Activated T-helper 1 cell treated with anti-CD3 and anti-CD28 coated beads, Interleukin-12 subunit alpha, Interleukin-12 subunit beta, Interleukin-2, Interleukin-4 antibody, amounts not matched to agents 30 ng/mL and 10 ng/mL and 1 ng/mL, durations not matched to agents 14 hours and 24 hours and 36 hours (primary cell): Measurements from ENCODE around the gene ODF2. TPM values are rescaled to one million over a fixed set of nuclear protein-coding genes. Genes with fewer than 3 reads are reported as not detected.
"Not testable (repeated sequence)": the region's sequence is repeated elsewhere in the genome, so short reads cannot be mapped to it uniquely, and the experiment has no call there.

ENCODE experiments used
- DNase-seq: peaks from one replicate; pipeline ENCODE4 v3.0.0; 2021; ENCODE audit warnings: low spot score
- H3K27ac Mint-ChIP-seq: one replicate; pipeline ENCODE4 v1.8.0; 2021; ENCODE audit warnings: mild to moderate bottlenecking, mixed read lengths
- H3K27me3 Mint-ChIP-seq: one replicate; pipeline ENCODE4 v1.8.0; 2022; ENCODE audit warnings: mild to moderate bottlenecking, moderate library complexity, mixed read lengths; ENCODE audit not compliant: insufficient read depth
- H3K36me3 Mint-ChIP-seq: one replicate; pipeline ENCODE4 v1.8.0; 2021; ENCODE audit warnings: low read depth, mixed read lengths
- H3K4me1 Mint-ChIP-seq: one replicate; pipeline ENCODE4 v1.8.0; 2021; ENCODE audit warnings: low read depth, mixed read lengths
- H3K4me3 Mint-ChIP-seq: one replicate; pipeline ENCODE4 v1.8.0; 2021; ENCODE audit warnings: mild to moderate bottlenecking, moderate library complexity, mixed read lengths
- H3K9me3 Mint-ChIP-seq: one replicate; pipeline ENCODE4 v1.8.0; 2021; ENCODE audit warnings: mixed read lengths
- intact Hi-C: fragments of 100-400 bp; cut with micrococcal nuclease; formaldehyde crosslinking; loops from one replicate; pipeline ENCODE4 v1.15.1; 2024
- total RNA-seq: library from RNA; stranded (reverse); gene quantifications from 2 replicates; pipeline ENCODE4 v1.2.3, GENCODE V29; 2022

ODF2 gene
- total RNA-seq, 1 donor from 2014 or later, result 57.6 TPM

DNA sequence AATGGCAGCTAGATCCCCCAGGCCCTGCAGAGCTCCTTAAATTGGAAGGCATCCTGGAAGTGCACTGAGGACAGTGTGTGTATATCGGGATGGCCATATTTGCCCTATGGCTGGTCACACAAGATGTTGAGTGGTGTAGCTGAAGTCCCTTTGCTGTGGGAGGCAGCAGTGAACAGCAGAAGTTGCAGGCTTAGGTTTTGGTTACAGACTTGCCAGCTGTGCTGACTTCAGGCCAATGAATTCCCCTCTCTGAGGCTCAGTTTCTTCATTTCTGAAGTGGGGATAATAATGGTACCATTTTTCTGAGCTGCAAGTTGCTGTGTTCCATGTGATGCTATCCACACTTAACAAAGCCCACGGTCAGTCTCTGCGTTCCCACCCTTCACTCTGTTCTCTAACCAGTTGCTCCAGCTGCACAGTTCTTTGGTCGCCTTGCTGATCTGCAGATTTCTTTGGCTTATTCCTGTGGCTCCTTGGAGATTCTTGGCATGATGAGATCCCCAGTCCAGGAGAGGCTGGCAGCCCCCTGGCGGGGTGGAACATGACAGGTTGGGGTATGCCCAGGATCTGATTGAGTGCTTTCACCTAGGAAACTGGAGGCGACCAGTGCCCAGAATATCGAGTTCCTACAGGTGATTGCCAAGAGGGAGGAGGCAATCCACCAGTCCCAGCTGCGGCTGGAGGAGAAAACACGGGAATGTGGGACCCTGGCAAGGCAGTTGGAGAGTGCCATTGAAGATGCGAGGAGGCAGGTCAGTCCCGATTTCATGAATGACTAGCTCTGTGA lies 42.2 kb downstream of the ODF2 start:
- Mint-ChIP-seq H3K27me3 (no peaks in the 10 kb centered on the region), H3K36me3 (peaks cover 38% of the 10 kb centered on the region), H3K4me1 (no peaks in the 10 kb centered on the region), H3K4me3 (no peak overlapping the region), H3K9me3 (no peaks in the 10 kb centered on the region), H3K27ac (no peak overlapping the region)
- intact Hi-C loops, result no loop called here
- no peak for DNase-seq

DNA sequence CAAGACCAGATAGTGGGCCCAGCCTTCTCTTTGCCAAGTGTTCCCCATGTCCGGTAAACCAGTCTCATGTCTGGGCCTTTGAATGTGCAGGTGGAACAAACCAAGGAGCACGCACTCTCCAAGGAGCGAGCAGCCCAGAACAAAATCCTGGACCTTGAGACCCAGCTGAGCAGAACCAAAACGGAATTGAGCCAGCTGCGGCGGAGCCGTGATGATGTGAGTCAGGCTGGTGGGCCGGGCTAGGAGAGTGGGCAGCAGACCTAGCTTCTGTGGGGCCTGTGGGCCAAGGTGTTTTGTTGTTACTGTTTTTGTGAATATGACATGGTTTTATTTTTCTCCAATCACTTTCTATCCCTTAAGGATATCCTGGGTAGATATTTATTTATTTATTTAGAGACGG lies 43.1 kb downstream of the ODF2 start:
- H3K36me3 Mint-ChIP-seq, result peaks cover 34% of the 10 kb centered on the region
- no peak overlapping the region for H3K4me3 Mint-ChIP-seq
- H3K4me1 Mint-ChIP-seq, result peaks cover 7% of the 10 kb centered on the region
- intact Hi-C loops, result no loop called here
- H3K27me3 Mint-ChIP-seq, result no peaks in the 10 kb centered on the region
- H3K27ac Mint-ChIP-seq, result no peak overlapping the region
- no peaks in the 10 kb centered on the region for H3K9me3 Mint-ChIP-seq
- DNase-seq, result no peak

DNA sequence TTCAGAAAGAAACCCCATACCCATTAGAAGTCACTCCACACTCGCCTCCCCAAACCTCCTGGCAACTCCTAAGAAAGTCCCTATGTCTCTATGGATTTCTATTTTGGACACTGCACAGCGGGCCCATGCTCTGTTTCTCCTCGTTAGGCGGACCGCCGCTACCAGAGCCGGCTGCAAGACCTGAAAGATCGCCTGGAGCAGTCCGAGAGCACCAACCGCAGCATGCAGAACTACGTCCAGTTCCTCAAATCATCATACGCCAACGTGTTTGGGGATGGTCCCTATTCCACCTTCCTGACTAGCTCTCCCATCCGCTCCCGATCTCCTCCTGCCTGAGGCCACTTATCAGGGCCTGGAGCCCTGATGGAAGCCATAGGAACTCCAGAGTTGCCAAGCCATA lies 44.1 kb downstream of the ODF2 start:
- Mint-ChIP-seq H3K9me3 (no peaks in the 10 kb centered on the region), H3K4me1 (peaks cover 9% of the 10 kb centered on the region), H3K4me3 (no peak overlapping the region), H3K27me3 (no peaks in the 10 kb centered on the region), H3K36me3 (peaks cover 31% of the 10 kb centered on the region), H3K27ac (no peak overlapping the region)
- intact Hi-C loops, result no loop called here
- DNase-seq, result no peak

DNA sequence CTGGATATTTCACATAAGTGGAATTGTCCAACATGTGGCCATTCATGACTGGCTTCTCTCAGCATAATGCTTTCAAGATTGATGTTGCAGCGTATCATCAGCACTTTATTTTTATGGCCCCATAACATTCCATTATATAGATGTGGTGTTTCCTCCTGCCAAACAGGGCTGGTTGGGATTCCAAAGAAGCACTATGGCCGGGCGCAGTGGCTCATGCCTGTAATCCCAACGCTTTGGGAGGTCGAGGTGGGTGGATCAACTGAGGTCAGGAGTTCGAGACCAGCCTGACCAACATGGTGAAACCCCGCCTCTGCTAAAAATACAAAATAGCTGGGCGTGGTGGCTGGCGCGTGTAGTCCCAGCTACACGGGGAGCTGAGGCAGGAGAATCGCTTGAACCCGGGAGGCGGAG lies 47.6 kb downstream of the ODF2 start:
- intact Hi-C loops, H3K27me3 Mint-ChIP-seq, H3K9me3 Mint-ChIP-seq, DNase-seq: not testable (repeated sequence)
- H3K27ac Mint-ChIP-seq, result peak overlapping the region; percentile 55
- H3K4me1 Mint-ChIP-seq, result peaks cover 18% of the 10 kb centered on the region
- H3K4me3 Mint-ChIP-seq, result peak overlapping the region; percentile 99
- peaks cover 20% of the 10 kb centered on the region for H3K36me3 Mint-ChIP-seq

DNA sequence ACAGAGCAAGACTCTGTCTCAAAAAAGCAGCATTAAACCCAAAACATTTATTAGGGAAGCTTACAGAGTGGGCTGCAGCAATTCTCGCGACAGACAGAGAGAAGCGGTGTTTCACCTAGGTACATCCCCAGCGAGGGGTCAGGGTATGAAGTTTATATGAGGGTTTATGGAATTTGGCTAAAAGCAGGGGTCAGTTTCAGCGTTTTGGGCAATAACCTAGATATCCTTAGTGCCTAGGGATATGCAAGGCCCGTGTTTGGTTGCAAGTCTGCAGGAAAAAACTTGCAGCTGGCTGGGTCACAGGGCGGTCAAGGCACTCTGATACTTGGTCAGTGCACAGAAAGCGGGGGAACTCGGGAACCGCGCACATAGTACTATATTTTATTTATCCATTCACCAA lies 48.1 kb downstream of the ODF2 start:
- Mint-ChIP-seq H3K4me1 (peaks cover 22% of the 10 kb centered on the region), H3K27ac (peak overlapping the region; percentile 55), H3K9me3 (no peaks in the 10 kb centered on the region), H3K27me3 (no peaks in the 10 kb centered on the region), H3K4me3 (peak overlapping the region; percentile 99), H3K36me3 (peaks cover 17% of the 10 kb centered on the region)
- intact Hi-C loops, result loop anchor here (1.0 to 2.0 kb wide), 8 partner anchors 48 to 577 kb away; partner anchors contain the start of genes DOLPP1, DYNC2I2, ENDOG and ODF2
- no peak for DNase-seq

DNA sequence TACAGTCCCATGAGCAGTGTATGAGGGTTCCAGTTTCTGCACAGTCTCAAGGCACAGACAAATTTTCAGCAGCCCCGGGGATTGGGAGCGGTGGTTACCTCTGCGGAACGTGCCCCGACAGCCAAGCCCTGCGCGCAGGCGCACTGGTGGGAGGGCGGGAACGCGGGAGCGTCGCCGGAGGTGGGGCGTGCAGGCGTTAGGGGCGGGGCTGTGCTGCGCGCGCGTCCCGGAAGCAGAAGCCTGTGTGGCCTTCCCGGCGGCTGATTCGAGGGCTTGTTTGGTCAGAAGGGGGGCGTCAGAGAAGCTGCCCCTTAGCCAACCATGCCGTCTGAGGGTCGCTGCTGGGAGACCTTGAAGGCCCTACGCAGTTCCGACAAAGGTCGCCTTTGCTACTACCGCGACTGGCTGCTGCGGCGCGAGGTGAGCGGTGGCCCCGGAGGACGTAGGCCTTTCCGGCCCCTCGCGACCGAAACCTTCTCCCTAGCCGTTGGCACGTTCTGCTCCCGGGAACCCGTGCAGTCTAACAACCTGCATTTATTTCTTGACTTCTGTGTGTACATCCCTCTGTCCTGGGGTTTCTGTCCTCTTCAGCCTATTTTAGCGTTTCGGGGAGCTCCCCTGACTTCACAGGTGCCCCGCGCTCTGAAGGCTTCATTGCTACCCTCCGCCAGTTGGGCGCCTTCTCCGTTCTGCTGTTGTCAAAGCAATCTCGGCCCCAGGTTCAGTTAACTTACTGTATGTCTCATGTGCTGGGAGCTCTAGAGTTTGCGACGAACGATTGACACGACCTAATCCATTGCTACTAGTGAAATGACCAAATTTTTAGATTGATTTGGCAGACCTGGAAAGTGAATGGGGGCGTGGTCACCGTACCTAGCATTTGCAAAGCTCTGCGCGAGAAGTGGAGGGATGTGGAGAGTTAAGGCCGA lies 48.9 kb downstream of the ODF2 start, which contains the start of gene GLE1:
TSS of gene GLE1 (plus strand) at position 235 of the 929 bp plus-strand sequence. CDS start at position 322, 87 bp downstream.
- Mint-ChIP-seq H3K4me1 (peaks cover 23% of the 10 kb centered on the region), H3K27me3 (no peaks in the 10 kb centered on the region), H3K4me3 (peak within 1 kb of the TSS; percentile 99), H3K36me3 (peaks cover 13% of the 10 kb centered on the region), H3K27ac (peak within 1 kb of the TSS; percentile 99), H3K9me3 (no peaks in the 10 kb centered on the region)
- DNase-seq, result peak; percentile 97
- intact Hi-C loops, result loop anchor here (1.0 to 2.0 kb wide), 9 partner anchors 48 to 576 kb away; partner anchors contain the start of genes DOLPP1, DYNC2I2, ENDOG and ODF2

DNA sequence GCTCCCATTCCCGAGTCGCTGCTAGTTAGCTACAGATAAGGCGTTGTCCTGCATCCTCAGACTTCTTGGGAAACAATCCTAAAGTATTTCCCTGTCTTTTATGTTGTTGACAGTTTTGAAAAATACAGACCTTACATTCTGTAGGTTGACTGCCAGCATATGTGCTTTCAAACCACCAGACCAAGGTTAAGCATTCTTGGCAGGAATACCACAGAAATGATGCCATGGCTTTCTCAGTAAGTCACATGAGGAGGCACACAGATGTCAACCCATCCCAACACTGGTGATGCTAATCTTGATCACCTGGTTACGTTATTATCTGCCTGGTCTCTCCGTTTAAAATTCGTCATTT lies 49.6 kb downstream of the ODF2 start:
- intact Hi-C loops, result loop anchor here (1.0 to 2.0 kb wide), 3 partner anchors 143 to 575 kb away; partner anchors contain the start of gene DOLPP1
- H3K27me3 Mint-ChIP-seq, result no peaks in the 10 kb centered on the region
- DNase-seq, result no peak
- H3K27ac Mint-ChIP-seq, result peak overlapping the region; percentile 99
- H3K36me3 Mint-ChIP-seq, result peaks cover 9% of the 10 kb centered on the region
- H3K4me1 Mint-ChIP-seq, result peaks cover 23% of the 10 kb centered on the region
- peak overlapping the region; percentile 99 for H3K4me3 Mint-ChIP-seq
- H3K9me3 Mint-ChIP-seq, result no peaks in the 10 kb centered on the region

DNA sequence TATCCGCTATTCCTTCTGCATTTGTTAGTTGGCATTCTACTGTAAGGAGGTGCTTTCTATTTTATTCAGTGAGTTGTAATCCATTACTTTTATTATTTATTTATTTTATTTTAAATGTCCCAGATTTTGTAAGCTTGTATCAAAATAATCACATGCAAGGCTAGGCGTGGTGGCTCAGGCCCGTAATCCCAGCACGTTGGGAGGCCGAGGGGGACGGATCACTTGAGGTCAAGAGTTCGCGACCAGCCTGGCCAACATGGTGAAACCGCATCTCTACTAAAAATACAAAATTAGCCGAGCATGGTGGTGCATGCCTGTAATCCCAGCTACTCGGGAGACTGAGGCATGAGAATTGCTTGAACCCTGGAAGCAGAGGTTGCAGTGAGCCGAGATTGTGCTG lies 50.1 kb downstream of the ODF2 start:
- H3K4me1 Mint-ChIP-seq, result peaks cover 23% of the 10 kb centered on the region
- intact Hi-C loops, result loop anchor here (1.0 to 2.0 kb wide), 3 partner anchors 143 to 575 kb away; partner anchors contain the start of gene DOLPP1
- H3K27me3 Mint-ChIP-seq, H3K36me3 Mint-ChIP-seq, DNase-seq, H3K9me3 Mint-ChIP-seq: not testable (repeated sequence)
- H3K4me3 Mint-ChIP-seq, result peak overlapping the region; percentile 99
- peak overlapping the region; percentile 99 for H3K27ac Mint-ChIP-seq

DNA sequence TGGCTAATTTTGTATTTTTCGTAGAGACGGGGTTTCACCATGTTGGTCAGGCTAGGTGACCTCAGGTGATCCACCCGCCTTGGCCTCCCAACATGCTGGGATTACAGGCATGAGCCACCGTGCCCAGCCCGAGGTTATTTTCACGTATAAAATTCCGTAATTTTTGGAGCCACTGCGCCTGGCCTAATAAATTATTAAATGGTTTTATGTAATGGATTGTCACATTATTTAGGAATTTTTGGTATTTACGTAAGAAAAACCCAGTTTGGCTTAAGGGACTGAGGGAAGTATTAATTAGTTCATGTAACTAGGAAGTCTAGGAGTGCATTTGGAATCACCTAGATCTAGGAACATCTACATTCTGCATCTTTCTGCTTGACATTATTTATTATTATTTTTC lies 57.0 kb downstream of the ODF2 start:
- Mint-ChIP-seq H3K36me3 (peaks cover 28% of the 10 kb centered on the region), H3K4me1 (peaks cover 14% of the 10 kb centered on the region), H3K4me3 (no peak overlapping the region), H3K27ac (no peak overlapping the region), H3K27me3 (no peaks in the 10 kb centered on the region), H3K9me3 (no peaks in the 10 kb centered on the region)
- no peak for DNase-seq
- intact Hi-C loops, result no loop called here

DNA sequence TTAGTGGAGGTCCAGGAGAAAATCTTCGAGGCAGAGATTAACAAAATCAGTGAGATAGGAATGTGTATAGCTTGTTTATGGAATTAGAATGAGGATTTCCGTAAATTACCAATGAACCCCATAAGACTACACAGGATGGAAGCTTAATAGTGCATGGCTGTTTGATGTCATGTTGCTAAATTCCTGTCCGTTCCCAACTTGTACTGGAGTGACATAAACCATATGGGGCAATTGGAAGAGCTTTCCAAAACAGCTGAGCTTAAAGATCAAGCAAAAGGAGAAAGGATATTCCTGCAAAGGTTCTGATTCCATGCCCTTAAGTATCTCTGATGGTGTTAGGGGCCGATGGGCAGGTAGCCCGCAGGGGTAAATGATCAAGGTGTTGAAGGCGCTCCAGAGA lies 66.2 kb downstream of the ODF2 start:
- Mint-ChIP-seq H3K9me3 (no peaks in the 10 kb centered on the region), H3K27ac (no peak overlapping the region), H3K36me3 (peaks cover 40% of the 10 kb centered on the region), H3K4me3 (no peak overlapping the region), H3K27me3 (no peaks in the 10 kb centered on the region), H3K4me1 (no peaks in the 10 kb centered on the region)
- intact Hi-C loops, result no loop called here
- DNase-seq, result no peak

DNA sequence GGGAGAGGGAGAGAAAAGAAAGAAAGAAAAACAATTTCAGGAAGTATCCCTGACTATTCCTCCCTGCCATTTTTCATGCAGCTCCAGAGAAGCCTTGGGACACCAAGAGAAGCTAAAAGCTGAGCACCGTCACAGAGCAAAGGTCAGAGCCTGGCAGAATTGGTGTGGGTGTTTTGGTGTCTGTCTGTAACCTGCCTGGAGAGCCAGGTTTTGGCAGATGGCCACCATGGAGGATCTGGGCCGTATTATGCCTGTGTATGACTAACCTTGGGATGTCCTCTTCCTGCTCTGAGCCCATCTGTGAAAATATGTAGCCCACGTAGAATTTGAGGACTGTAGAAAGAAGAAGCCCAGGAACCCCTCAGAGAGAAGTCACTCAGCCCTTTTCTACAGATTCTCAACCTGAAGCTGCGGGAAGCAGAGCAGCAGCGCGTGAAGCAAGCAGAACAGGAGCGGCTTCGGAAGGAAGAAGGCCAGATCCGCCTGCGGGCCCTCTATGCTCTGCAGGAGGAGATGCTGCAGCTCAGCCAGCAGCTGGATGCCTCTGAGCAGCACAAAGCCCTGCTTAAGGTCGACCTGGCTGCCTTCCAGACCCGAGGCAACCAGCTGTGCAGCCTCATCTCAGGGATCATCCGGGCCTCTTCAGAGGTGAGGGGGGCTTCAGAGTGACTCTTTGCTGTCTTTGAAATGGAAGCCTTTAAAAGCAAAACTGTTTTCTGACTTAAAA lies 67.6 kb downstream of the ODF2 start:
- no peaks in the 10 kb centered on the region for H3K4me1 Mint-ChIP-seq
- peaks cover 34% of the 10 kb centered on the region for H3K36me3 Mint-ChIP-seq
- no peaks in the 10 kb centered on the region for H3K27me3 Mint-ChIP-seq

DNA sequence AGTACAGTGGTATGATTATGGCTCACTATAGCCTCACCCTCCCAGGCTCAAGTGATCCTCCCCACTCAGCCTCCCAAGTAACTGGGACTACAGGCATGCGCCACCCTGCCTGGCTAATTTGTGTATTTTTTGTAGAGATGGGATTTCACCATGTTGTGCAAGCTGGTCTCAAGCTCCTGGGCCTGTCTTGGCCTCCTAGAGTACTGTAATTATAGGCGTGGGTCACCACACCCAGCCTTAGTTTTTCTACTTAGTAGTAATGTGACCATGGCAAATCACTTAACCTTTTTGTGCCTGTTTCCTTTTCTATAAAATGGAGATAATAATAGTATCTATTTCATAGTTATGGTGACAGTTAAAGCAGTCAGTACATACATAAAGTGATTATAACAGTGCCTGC lies 70.9 kb downstream of the ODF2 start:
- intact Hi-C loops, result no loop called here
- H3K27me3 Mint-ChIP-seq, result no peaks in the 10 kb centered on the region
- no peak overlapping the region for H3K4me3 Mint-ChIP-seq
- H3K36me3 Mint-ChIP-seq, result peaks cover 35% of the 10 kb centered on the region
- H3K27ac Mint-ChIP-seq, result no peak overlapping the region
- no peaks in the 10 kb centered on the region for H3K4me1 Mint-ChIP-seq
- DNase-seq, result no peak
- H3K9me3 Mint-ChIP-seq, result no peaks in the 10 kb centered on the region

More for the DNA sequence above, 67.6 kb downstream of the ODF2 start:
- no peak for DNase-seq
- Mint-ChIP-seq H3K9me3 (no peaks in the 10 kb centered on the region), H3K4me3 (no peak overlapping the region), H3K27ac (no peak overlapping the region)
- intact Hi-C loops, result no loop called here
